Tibial nerve (tissue), 3 donors: Measurements from ENCODE around the gene KRT28.

Experiments
- CTCF ChIP-seq, 5 experiments: fragments of 200-600 bp in 3 of 5; fragments of 450-650 bp in 2 of 5; sonication (generic) in 3 of 5; IDR thresholded peaks; one replicate each; pipeline ENCODE4 v1.5.1; 2016 to 2019; ENCODE audit warnings: antibody characterized with exemption in 5 of 5, mild to moderate bottlenecking in 3 of 5, moderate library complexity in 2 of 5
- POLR2A ChIP-seq, 2 donors: fragments of 450-650 bp; IDR thresholded peaks; one replicate each; pipeline ENCODE4 v1.6.1; 2017; ENCODE audit warnings: antibody characterized with exemption in 2 of 2, mild to moderate bottlenecking in 2 of 2, moderate library complexity in 2 of 2

DNA sequence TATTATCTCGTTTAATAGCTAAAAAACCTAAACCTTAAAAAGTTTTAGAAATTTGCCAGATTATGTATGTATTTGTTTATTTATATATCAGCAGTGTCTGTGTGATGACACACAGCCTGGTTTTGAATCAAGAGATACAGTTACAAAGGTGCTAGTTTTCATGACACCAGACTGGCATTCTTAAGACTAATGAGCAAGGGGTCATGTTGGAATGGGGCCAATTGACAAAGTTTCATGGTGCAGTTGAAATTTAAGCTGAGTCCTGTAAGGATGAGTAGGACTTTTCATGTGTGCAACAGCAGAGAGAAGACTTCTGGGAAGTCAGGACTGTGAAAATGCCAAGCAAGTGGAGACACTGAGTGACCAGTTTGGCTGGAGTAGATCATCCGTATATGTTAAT, 25.8 kb upstream of the KRT28 start:
- TF ChIP-seq POLR2A (IDR thresholded peaks at IDR 0.05) (no peak), CTCF (IDR thresholded peaks at IDR 0.05) (no peak)
